Endothelial cell of umbilical vein (primary cell): ENCODE results near the gene ALKBH5. TPM values are rescaled to one million over a fixed set of nuclear protein-coding genes. Genes with fewer than 3 reads are reported as not detected.

Experiments
- BruUV-seq: library from RNA; stranded (reverse); fragments of 400-500 nt; replicated peaks from 2 replicates; lab custom pipeline; 2021; lab: Mats Ljungman, UMichigan
- CTCF ChIA-PET: fragments of 300-600, 350-600 bp; sonication (Branson Sonifier 250); formaldehyde crosslinking; loops from one replicate; lab custom pipeline; 2021; ENCODE audit warnings: antibody characterized with exemption, inconsistent platforms; lab: Charles Lee
- POLR2A ChIA-PET: fragments of 300-600, 350-600 bp; sonication (Branson Sonifier 250); formaldehyde crosslinking; loops from one replicate; lab custom pipeline; 2021; ENCODE audit warnings: antibody characterized with exemption, inconsistent platforms; lab: Charles Lee
- DNase-seq: peaks from one replicate; pipeline ENCODE4 v3.0.0-alpha.2; 2011; ENCODE audit warnings: low read depth, low spot score
- FAIRE-seq: peaks from 2 replicates; lab custom pipeline; 2011; peaks lifted over from hg19 to GRCh38; lab: Jason Lieb, UNC
- H2AFZ ChIP-seq: 2 replicates; pipeline ENCODE4 v1.6.0; 2012; ENCODE audit warnings: low read depth, low read length, control low read depth, inconsistent platforms
- H3K27ac ChIP-seq: 2 replicates; pipeline ENCODE4 v1.5.1; 2011; ENCODE audit warnings: low read depth, mild to moderate bottlenecking, control low read depth, low read length, moderate library complexity; ENCODE audit not compliant: insufficient read depth
- H3K27me3 ChIP-seq, 2 experiments: 2 replicates each; pipeline versions ENCODE4 v1.6.0 to v1.6.1; 2011; ENCODE audit warnings: low read length in 2 of 2, mixed read lengths in 1 of 2; ENCODE audit not compliant: control insufficient read depth in 2 of 2, insufficient read depth in 2 of 2
- H3K36me3 ChIP-seq, 2 experiments: 2 replicates in 1 of 2; 3 replicates in 1 of 2; pipeline ENCODE4 v1.5.1; 2011; ENCODE audit warnings: low read length in 2 of 2, mild to moderate bottlenecking in 1 of 2, moderate library complexity in 1 of 2; ENCODE audit not compliant: control insufficient read depth in 2 of 2, insufficient read depth in 2 of 2; ENCODE audit errors: extremely low read depth in 1 of 2
- H3K4me1 ChIP-seq: 3 replicates; pipeline ENCODE4 v1.5.1; 2011; ENCODE audit warnings: mild to moderate bottlenecking, low read length; ENCODE audit not compliant: control insufficient read depth, insufficient read depth; ENCODE audit errors: extremely low read depth
- H3K4me2 ChIP-seq: 2 replicates; pipeline ENCODE4 v1.6.1; 2011; ENCODE audit warnings: low read length, control low read depth, mixed read lengths; ENCODE audit not compliant: insufficient read depth
- H3K4me3 ChIP-seq, 3 experiments: fragments of 200-600 bp in 1 of 3; sonication (generic), shearing (Covaris generic) in 1 of 3; replicated peaks in 1 of 3; 2 replicates each; pipeline ENCODE4 v1.5.1; 2011 to 2016; ENCODE audit warnings: control low read depth in 3 of 3, low read length in 3 of 3, mild to moderate bottlenecking in 2 of 3, inconsistent platforms in 1 of 3, low read depth in 1 of 3, moderate library complexity in 1 of 3; ENCODE audit not compliant: insufficient read depth in 1 of 3
- H3K79me2 ChIP-seq: 2 replicates; pipeline ENCODE4 v1.6.0; 2012; ENCODE audit warnings: low read length, inconsistent platforms; ENCODE audit not compliant: control insufficient read depth, insufficient read depth
- H3K9ac ChIP-seq: replicated peaks from 2 replicates; pipeline ENCODE3; 2011; ENCODE audit warnings: low read length, control low read depth; ENCODE audit not compliant: insufficient read depth; ENCODE audit errors: extremely low read depth
- H3K9me1 ChIP-seq: replicated peaks from 3 replicates; pipeline ENCODE4 v1.6.0; 2011; ENCODE audit warnings: mild to moderate bottlenecking, low read length; ENCODE audit not compliant: control insufficient read depth, insufficient read depth; ENCODE audit errors: extremely low read depth
- H3K9me3 ChIP-seq: replicated peaks from 2 replicates; pipeline ENCODE4 v1.5.1; 2012; ENCODE audit warnings: low read length, inconsistent platforms; ENCODE audit not compliant: control insufficient read depth, insufficient read depth
- H4K20me1 ChIP-seq: replicated peaks from 2 replicates; pipeline ENCODE3; 2011; ENCODE audit warnings: mild to moderate bottlenecking, low read length; ENCODE audit not compliant: control insufficient read depth, insufficient read depth; ENCODE audit errors: extremely low read depth
- CTCF ChIP-seq, 2 donors: IDR thresholded peaks; 1 replicate in 1 of 2; 2 replicates in 1 of 2; pipeline ENCODE4 v1.5.1; 2011; ENCODE audit warnings: low read length in 2 of 2, mild to moderate bottlenecking in 2 of 2, moderate library complexity in 2 of 2, control low read depth in 1 of 2, inconsistent platforms in 1 of 2, low read depth in 1 of 2; ENCODE audit not compliant: insufficient read depth in 1 of 2; ENCODE audit errors: extremely low read depth in 1 of 2
- EZH2 ChIP-seq: IDR thresholded peaks from 2 replicates; pipeline ENCODE4 v1.6.1; 2012; ENCODE audit warnings: borderline replicate concordance, low read depth, mild to moderate bottlenecking, moderate library complexity, low read length, inconsistent platforms; ENCODE audit not compliant: severe bottlenecking
- FOS ChIP-seq: IDR thresholded peaks from 2 replicates; pipeline ENCODE4 v1.6.1; 2011; ENCODE audit warnings: mild to moderate bottlenecking, low read length, moderate library complexity, borderline replicate concordance; ENCODE audit not compliant: insufficient read depth
- GATA2 ChIP-seq: IDR thresholded peaks from 2 replicates; pipeline ENCODE4 v1.7.0; 2011; ENCODE audit warnings: low read depth, mild to moderate bottlenecking, moderate library complexity, mixed read lengths, low read length; ENCODE audit not compliant: insufficient read length, insufficient read depth
- JUN ChIP-seq: IDR thresholded peaks from 2 replicates; pipeline ENCODE4 v1.6.1; 2011; ENCODE audit warnings: borderline replicate concordance, low read depth; ENCODE audit not compliant: insufficient read length, insufficient read depth
- MAX ChIP-seq: IDR thresholded peaks from 2 replicates; pipeline ENCODE4 v1.6.1; 2011; ENCODE audit not compliant: insufficient read depth, insufficient read length
- MYC ChIP-seq: IDR thresholded peaks from one replicate; pipeline ENCODE4 v1.6.1; 2011; ENCODE audit warnings: mild to moderate bottlenecking, low read depth, low read length
- POLR2A ChIP-seq: IDR thresholded peaks from 2 replicates; pipeline ENCODE4 v1.6.1; 2012; ENCODE audit warnings: low read depth, mild to moderate bottlenecking, control low read depth, low read length
- POLR2AphosphoS5 ChIP-seq: IDR thresholded peaks from 2 replicates; pipeline ENCODE4 v1.6.1; 2012; ENCODE audit warnings: low read depth, mild to moderate bottlenecking, control low read depth, low read length, moderate library complexity; ENCODE audit not compliant: insufficient read depth
- dilution Hi-C: fragments of 300-500 bp; cut with MboI; formaldehyde crosslinking; loops from one replicate; pipeline ENCODE4 v1.15.0; 2019; ENCODE audit warnings: low sequenced_read_pairs; ENCODE audit not compliant: extremely low pct_ligation_motif_present
- intact Hi-C: fragments of 100-400 bp; cut with micrococcal nuclease; formaldehyde crosslinking; loops from one replicate; pipeline ENCODE4 v1.10.0; 2022
- polyA plus RNA-seq, 4 experiments: library from polyadenylated mRNA; depleted of rRNA in 3 of 4; stranded (reverse) in 3 of 4; unstranded in 1 of 4; fragments of >200 nt; gene quantifications; 2 replicates each; pipeline versions ENCODE4 v1.2.1 to v1.2.3, GENCODE V29; 2011 to 2012; ENCODE audit warnings: missing spikeins in 1 of 4
- total RNA-seq: library from RNA; stranded (reverse); gene quantifications from 2 replicates; pipeline ENCODE4 v1.2.3, GENCODE V29; 2021

ALKBH5 gene
- total and polyA plus RNA-seq, 2 donors (not counting 3 experiments of a cell fraction or from before 2014, with no cell fraction given) = 55.3 to 71.0 TPM

GRCh38 chr17:18144261-18144660, 39.4 kb upstream of the ALKBH5 start:
- Histone ChIP-seq H3K4me2 (no peak overlapping the region), H3K9me1 (no peaks in the 10 kb centered on the region), H3K9me3 (no peaks in the 10 kb centered on the region), H3K9ac (no peak overlapping the region), H3K27ac (no peak overlapping the region), H3K4me1 (peaks cover 4% of the 10 kb centered on the region), H3K79me2 (no peaks in the 10 kb centered on the region), H4K20me1 (no peaks in the 10 kb centered on the region), H3K4me3 (no peak overlapping the region), H3K36me3 (no peaks in the 10 kb centered on the region), H2AFZ (no peak overlapping the region), H3K27me3 (no peaks in the 10 kb centered on the region)
- TF ChIP-seq MYC (no peak), MAX (no peak), POLR2AphosphoS5 (no peak), EZH2 (no peak), GATA2 (no peak), FOS (no peak), CTCF (IDR thresholded peaks at IDR 0.05; ENCODE audit: extremely low read depth in 1 of 2, insufficient read depth in 1 of 2, low read depth in 1 of 2, low read length in 2 of 2) (no peak), JUN (no peak), POLR2A (no peak)
- DNase-seq (no peak), FAIRE-seq (no peak)
- ChIA-PET POLR2A (no interaction called here), CTCF (interaction anchor here (0.6 to 2.5 kb wide), 5 partner anchors 9 to 53 kb away, joined by 3 to 10 read pairs (median 3); partner anchors contain the start of gene ALKBH5)
- BruUV-seq = no TSS peak
- dilution Hi-C loops (no loop called here), intact Hi-C loops (loop anchor here (5.0 kb wide), 1 partner anchor 73 kb away; no protein-coding TSS in a partner anchor)
